ENCODE measurements around the gene WNK3.

The WNK3 gene

DNA sequence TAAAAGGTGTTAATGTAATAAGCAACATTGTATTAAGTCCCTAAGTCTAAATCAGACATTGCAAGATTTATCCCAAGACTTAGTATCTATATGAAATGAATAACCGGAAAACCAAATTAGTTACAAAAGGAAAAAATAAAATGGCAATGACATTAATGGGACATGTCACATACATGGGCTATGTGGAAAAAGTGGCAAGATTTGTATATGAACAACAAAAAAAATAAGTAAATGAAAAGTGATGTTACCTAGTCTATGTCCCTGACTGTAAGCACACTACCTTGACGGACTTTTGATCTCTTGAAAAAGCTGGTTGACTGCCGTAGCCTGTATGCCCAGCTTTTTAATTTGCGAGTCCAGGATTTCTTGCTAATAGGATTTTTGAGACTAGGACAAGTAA is 119.3 kb downstream of the WNK3 start:
- DNase-seq (ENCODE audit: low read depth, low spot score) = no peak

DNA sequence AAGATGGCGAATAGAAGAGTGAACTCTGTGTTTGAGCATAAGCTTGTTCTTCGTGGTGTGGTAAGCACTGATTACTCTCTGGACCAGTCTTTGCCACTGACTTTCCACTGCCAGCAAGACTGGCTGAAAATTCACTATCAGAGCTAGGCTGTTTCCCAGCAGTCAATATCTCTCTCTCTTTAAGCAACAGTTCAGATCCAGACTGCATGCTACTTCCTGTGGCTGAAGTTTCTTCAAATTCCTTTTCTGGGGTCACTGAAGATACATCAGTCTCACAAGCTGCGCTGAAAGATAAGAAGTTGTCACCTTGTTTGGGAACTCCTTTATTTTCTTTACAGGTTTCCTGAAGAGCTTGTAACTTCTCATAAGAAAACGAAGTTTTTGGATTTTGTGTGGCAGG is 120.8 kb downstream of the WNK3 start:
- no peak for DNase-seq (ENCODE audit: low read depth, low spot score)

DNA sequence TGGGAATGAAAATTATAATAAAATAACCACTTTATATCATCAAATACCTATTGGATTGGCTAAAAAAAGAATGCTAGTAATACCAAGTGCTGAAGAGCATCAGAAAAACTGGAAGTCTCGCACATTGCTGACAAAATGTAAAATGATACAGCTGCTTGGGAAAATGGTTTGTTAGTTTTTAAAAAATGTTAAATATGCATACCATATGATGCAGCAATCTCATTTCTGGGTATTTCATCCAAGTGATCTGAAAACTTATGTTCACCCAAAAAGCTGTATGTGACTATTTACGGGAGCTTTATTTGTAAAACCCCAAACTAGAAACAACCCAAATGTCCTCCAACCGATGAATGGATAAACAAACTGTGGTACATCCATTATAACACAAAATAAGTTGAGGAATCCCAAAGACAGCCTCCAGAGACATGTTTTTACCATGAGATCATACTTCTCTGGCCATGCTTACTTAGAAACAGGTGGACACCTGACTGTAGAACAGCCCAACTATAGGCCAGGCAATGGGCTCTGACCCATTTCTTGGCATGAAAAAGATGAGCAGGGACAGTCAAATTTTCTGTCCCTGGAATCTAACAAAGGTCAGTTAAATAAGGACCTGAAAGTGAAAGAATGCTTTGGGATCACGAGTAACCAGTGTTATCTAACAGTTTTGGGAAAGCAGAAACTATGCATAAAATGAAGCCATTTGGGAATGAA is 127.3 kb downstream of the WNK3 start:
- DNase-seq (ENCODE audit: low read depth, low spot score) = no peak

DNA sequence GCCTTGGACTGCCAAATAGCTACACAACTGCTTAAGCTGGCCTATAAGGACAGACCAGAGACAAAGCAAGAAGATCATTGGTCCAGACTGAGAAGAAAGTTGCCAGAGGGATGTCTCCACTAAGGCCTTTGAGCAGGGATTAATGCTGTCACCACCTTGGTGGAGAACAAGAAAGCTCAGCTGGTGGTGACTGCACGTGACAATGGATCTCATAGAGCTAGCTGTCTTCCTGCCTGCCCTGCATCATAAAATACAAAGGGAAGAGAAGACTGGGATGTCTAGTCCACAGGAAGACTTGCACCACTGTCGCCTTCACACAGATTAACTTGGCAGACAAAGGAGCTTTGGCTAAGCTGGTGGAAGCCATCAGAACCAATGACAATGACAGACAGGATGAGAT is 134.3 kb downstream of the WNK3 start:
- no peak for DNase-seq (ENCODE audit: low read depth, low spot score)

DNA sequence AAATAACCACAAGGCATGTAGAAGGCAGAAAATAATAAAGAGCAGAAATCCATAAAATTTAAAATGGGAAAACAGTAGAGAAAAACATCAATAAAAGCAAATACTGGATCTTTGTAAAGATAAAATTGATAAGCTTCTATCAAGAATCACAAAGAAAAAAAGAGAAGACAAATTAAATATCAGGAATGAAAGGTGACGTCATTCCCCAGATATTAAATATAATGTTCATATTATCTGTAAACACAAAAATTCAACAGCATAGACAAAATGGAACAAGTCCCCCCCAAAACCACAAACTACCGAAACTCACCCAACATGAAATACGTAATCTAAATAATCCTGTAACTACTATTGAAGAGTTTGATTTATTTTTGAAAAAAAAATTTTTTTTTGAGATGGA is 144.2 kb downstream of the WNK3 start:
- DNase-seq (ENCODE audit: low read depth, low spot score) = no peak

DNA sequence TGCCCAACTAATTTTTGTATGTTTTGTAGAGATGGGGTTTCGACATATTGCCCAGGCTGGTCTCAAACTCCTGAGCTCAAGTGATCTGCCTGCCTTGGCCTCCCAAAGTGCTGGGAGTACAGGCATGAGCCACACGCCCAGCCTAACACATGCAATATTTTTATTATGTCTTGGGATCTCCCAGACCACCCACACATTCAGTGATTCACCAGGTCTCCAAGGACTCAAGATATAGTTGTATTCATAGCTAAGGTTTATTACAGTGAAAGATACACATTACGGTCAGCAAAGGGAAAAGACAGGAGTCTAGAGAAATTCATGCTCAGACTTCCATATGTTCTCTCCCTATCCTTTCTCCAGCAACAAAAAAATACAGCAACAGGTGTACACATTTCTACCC is 149.3 kb downstream of the WNK3 start:
- no peak for DNase-seq (ENCODE audit: low read depth, low spot score)

DNA sequence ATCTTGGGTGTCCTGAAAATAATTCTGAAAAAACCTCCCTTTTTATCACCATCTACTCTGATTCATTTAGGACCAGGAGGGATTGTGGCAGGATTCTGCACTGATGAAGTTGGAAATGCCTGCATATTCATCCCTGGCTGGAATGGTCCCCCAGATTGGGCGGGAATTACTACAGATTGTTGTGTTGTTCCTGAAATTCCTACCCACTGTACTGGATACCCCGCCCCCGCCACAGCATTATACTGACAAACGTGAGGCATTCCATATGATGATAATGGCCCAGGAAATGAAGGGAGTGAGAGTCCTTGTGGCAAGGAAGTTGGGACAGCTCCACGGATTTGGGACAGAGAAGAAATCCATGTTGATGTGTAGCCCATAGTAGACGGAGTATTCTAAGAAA is 159.6 kb downstream of the WNK3 start:
- DNase-seq (ENCODE audit: low read depth, low spot score) = no peak

DNA sequence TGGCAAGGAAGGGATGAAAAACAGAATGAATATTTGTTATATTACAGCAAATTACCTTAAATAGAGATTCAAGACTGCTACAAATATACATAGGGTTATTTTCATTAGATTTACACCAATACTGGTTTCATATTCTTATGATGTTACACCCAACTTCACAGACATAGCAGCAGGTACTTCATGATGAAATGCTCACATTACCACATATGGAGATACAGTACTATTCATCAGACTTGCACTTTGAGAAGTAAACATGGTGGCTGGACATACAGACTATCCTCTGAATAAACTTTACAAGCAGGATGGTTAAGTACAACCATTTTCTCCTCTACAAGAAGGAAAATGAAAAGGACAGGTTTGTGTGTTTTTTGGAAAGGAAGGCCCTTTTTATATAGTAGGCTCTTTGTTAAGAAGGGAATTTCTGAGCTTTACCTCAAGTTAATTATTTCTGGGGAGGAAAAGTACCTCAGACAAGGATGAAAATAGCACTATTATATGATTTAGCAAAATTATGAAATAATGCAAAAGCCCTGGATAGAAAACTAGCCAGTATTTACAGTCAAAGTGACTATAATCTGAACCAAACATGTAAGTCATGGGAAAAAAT is 162.8 kb downstream of the WNK3 start:
- no peak for DNase-seq (ENCODE audit: low read depth, low spot score)

DNA sequence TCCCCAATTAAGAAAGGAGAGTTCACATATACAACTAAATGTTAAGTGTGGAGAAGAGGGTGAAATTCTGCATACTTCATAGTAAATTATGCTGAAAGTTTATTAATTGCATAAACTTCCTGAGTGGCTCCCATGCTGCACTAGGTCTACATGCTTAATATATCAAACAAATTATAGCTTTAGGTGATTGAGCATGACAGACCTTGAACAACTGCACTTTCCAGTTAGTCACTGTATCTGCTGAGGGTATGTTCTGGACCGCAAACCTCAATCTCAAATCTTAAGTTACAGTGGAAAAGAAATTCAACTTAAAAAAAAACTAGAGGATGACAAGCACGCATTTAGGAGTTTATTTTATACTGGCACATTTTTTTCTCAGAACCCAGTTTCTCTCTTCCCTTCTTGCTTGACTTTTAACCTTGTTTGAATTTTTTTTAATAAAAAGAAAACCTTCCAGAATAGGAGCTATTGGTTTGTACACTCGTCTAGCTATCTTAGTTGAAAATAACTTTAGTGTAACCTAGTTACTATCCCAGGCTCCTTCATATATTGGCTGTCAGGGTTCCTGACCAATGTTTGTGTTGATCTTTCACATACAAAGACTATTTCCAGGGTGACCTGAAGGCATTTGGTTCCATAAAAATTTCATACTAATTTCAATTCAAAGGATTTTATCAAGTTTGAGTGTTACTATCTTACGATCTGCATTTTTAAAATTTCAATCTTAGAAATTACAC is 164.6 kb downstream of the WNK3 start:
- no peak for DNase-seq (ENCODE audit: low read depth, low spot score)

DNA sequence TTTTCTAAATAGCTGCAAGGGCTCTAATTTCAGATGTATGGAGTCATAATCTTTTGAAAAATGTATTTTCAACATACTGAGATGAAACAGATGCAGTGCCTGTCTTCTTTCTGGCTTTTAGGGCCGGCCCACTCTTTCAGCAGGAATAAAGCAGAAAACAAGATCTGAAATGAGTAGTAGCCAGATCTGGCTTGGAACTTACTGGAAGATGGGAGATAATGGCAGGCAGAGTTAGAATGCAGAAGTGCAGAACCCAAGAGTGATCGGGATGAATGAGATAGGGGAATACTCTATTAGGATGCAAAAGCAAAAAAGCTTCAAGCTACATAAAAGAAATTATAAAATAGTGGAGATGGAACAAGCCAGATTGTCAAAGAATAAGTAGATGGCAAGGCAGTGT is 173.4 kb downstream of the WNK3 start:
- no peak for DNase-seq (ENCODE audit: low read depth, low spot score)

DNA sequence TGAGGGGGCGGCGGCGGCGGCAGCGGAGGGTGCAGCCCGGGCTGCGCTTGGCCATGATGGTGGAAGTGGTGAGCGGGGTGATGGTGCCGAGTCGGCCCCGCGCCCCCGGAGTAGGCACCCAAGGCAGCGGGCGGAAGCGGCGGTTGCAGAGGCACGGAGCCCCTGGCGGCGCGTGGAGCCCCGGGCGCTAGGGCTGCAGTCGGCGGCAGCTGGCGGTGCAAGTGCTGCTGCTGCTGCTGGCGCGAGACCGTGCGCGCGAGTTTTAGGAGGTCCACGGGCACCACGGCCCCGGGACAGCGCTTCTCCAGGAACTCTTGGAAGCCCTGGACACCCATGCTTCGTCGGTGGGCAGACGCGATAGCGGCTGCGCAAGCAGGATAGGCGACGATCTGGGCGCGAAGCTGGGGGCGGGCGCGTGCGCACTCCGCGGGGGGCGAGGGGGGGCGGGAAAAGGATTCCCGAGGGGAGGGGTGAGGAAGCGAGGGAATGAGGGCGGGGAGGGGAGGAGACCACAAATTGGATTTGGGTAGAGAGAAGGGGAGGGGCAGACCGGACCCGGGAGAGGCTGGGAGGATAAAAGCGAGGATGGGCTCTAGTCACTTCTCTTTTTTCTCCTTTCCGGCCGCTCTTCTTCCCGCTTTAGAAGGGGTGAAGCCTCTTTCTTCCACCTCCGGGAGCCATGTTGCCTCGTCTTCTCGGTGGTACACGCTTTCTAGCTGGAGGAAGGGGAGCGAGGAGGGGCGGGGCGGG is 174.8 kb downstream of the WNK3 start, which contains the start of gene FAM120C:
FAM120C (minus strand) TSS at position 391 of the 750 bp plus-strand sequence; CDS start at position 335, 56 bp downstream.
- peak; percentile 35 for DNase-seq (ENCODE audit: low read depth, low spot score)

DNA sequence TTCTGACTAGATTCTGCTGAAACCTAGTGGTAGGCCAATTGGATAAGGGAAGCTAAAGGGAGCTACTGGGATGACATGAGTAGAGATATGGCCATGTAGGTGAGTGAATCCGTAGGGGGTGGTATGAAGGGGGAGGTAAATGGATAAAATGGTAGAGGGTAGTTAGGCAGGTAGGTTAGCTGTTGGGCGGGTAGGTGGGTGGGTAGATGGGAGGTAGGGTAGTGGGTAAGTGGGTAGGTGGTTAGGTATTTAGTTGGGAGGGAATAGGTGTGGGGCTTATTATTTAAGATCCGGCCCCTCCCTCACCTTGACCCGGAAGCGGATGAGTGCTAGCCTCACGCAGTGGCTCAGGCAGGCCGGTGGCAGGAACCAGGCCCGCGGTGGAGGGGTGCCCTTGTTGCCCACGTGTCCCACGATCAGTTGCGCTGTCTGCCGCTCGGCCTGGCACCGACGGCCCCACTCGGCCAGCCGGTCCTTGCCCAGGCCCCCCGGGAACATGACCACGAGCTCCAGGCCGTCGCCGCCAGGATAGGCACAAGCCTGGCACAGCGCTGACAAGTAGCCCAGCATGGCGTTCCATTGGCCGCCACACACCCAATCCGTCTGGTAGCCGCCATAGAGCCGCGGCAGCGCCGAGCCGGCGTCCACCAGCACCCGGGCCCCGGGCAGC is 175.5 kb downstream of the WNK3 start:
- no peak for DNase-seq (ENCODE audit: low read depth, low spot score)

DNA sequence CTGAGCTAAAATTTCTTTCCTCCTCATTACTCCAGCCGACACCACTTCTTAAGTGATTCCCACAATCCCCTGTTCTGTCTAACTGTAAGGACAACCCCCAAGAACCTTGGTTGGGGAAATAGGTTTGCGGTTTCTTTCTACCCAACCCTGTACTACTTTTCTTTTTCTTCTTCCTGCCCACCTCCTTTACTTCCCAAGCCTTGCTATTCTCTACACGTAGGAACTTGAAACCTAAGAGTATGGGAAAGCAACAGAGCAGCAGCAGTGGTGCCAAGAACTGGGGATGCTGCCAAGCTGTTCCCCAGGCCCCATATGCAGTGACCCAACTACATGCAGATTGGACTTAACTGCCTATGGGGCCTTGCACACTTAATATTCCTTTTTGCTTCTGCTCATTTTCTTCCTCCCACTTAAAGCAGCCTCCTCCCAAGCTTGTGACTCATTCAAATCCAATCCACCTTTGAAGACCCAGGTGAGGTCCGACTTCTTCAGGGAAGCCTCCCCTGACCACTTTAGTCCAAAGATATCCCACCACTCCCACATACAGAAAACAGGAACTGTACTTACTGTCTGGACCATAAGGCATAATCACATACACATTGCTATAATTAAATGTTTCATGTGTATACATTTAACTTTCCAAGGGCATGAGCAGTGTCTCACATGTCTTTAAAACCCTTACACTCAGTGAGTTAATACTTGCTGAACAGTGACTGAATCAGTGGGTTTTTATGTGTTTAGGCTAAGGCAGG is 176.5 kb downstream of the WNK3 start:
- no peak for DNase-seq (ENCODE audit: low read depth, low spot score)

DNA sequence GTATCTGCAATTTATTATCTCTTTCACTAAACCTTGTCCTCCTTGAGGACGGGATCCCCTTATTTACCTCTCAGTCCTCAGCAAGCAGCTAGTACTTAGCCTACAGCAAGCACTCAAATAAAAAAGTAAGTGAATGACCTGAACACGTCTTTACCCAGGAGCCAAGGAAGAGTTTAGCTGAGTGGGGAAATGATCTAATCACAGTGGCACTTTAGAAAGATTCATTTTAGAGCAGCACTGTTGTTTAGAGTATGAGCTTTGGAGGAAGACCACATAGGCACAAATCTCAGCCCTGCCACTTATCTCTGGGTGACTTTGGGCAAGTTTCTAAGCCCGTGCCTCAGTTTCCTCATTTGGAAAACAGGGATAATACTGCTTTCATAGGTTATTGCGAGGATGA is 177.4 kb downstream of the WNK3 start:
- DNase-seq (ENCODE audit: low read depth, low spot score) = no peak

DNA sequence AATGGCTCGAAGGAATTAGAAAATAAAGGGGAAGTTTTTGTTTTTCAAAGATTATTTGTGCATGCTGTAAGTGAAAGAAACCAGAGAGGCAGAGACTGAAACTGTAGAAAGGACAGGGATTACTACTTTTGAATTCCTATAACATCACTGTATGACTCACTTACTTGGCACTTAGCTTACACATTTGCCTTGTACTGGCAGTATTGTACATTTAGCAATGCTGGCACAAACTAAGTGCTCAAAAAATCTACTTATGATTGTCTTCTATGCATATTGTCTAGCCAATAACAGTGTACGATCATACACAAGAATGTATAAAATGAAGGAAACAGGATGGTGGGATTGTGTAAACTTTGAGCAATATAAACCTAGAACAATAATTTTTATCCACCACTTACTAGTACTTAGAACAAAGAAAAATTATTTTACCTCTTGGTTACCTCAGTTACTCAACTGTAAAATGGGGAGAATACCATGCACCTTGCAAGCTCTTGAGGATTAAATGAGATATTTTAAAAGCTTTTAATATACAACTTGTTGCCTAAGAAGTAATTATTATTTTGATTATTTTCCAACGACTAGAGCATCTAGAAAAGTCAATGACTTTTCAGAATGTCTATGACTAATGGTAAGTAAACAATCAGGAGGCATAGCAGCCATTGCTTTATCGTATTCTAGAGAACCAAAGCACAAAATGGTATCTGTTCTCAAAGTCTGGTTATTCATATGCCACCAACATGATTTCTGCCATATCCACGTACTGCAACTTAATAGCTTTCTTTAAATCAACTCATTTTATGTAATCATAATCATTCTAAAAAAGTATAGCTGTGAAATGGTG is 179.5 kb downstream of the WNK3 start:
- DNase-seq (ENCODE audit: low read depth, low spot score) = no peak

DNA sequence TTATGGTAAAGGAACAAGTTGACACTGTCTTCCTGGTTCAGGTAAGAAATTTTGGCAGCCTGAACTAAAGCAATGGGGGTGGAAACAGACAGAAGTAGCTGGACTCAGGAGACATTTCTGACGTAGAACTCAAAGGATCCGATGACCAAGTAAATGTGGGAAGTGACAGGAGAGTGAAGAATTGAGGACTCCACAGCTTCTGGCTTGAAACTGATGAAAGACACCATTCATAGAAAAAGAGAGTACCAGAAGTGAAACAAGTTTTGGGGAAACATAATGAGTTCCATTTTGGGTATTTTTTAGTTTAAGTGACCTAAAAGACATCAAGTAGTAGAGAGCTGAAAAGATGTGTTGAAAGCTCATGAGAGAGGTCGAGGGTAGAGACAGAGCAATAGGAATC is 180.5 kb downstream of the WNK3 start:
- DNase-seq (ENCODE audit: low read depth, low spot score) = no peak

DNA sequence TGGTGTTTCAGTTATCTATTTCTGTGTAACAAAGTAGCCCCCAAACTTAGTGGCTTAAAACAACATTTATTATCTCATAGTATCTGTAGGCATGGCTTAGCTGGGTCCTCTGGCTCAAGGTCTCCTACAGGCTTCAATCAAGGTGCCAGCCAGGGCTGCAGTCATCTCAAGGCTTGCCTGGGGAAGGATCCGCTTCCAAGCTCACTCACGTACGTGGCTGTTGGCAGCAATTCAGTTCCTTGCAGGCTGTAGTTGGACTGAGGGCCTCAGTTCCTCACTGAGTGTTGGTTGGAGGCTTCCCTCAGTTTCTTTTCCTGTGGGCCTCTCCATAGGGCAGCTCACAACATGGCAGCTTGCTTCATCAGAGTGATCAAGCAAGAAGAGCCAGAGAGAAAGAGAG is 184.1 kb downstream of the WNK3 start:
- no peak for DNase-seq (ENCODE audit: low read depth, low spot score)

DNA sequence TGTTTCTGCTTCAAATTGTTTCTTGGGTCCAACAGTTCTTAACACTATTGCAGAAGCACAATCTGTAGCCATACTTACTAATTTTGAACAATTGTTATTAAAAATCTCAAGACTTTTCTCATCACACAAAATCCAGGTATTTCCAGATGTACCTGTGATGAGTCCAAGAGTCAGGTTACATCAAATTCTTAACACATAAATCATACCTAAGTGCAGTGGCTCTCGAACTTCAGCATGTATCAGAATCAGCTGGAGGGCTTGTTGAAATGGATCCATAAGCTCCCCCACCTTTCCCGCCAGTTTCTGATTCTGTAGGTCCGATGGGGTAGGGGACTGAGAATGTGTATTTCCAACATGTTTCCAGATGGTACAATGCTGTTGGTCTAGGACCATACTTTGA is 185.4 kb downstream of the WNK3 start:
- no peak for DNase-seq (ENCODE audit: low read depth, low spot score)

DNA sequence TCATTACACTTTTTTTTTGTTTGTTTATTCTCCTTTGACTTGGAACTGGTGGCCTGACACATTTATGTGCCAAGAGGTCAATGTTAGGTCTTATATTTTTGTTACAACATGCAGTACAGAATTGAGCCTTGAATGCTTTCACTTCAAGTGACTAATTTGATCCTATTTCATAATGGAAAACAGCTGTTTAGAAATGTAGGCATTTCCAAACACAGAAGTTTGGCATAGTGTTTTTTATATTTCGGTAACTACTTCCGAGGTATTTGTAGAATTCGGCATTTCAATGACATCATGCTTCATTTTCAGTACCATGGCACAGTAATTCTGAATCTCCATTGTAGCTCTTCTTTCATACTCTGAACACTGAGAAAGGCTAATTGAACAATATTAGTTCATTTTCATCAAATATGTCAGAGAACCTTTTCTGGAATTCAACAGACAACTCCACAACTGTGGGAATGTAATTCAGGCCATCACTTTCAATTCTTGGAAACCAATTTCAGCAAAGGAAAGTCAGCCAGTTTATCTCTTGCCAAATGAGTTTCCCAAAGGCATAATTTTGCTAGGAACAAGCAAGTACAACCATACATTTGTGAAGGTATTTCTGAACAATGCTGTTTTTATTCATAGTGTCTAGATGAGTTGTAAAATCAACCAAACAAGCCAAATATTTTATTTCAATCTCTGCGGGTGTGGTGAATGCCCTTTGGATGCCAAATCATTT is 186.2 kb downstream of the WNK3 start:
- DNase-seq (ENCODE audit: low read depth, low spot score) = no peak

Measured in smooth muscle cell of the brain vasculature (primary cell).